Hematopoietic multipotent progenitor cell treated with erythropoietin and hydrocortisone succinate and interleukin-3 and kit ligand, for 17 days (in vitro differentiated cells): ENCODE data around the gene DYNLT4.
A peak's percentile ranks its signal among the peaks of the same experiment; 100 is the strongest.
"Not testable (repeated sequence)": the region's sequence is repeated elsewhere in the genome, so short reads cannot be mapped to it uniquely, and the experiment has no call there.

ENCODE experiments used
- DNase-seq: peaks from one replicate; pipeline ENCODE4 v3.0.0-alpha.2; 2015; ENCODE audit warnings: low spot score

DYNLT4 gene

GRCh38 chr1:44806704-44807363 is at the start of gene DYNLT4:
TSS of gene DYNLT4 (minus strand) at chr1:44807351. CDS start at chr1:44806668, 683 bp downstream.
- no peak for DNase-seq

GRCh38 chr1:44855742-44856141 is 48.6 kb upstream of the DYNLT4 start:
- no peak for DNase-seq

- no peak for DNase-seq
Measured at GRCh38 chr1:44854970-44855369, 47.8 kb upstream of the DYNLT4 start.

- no peak for DNase-seq
Measured at GRCh38 chr1:44853201-44853600, 46.0 kb upstream of the DYNLT4 start.

GRCh38 chr1:44851308-44851707 is 44.2 kb upstream of the DYNLT4 start:
- no peak for DNase-seq

GRCh38 chr1:44849575-44850132 is 42.5 kb upstream of the DYNLT4 start:
- no peak for DNase-seq

- DNase-seq: no peak
Measured at GRCh38 chr1:44848456-44849181, 41.5 kb upstream of the DYNLT4 start.

GRCh38 chr1:44847845-44848244 is 40.7 kb upstream of the DYNLT4 start:
- DNase-seq: no peak

- DNase-seq: no peak
Measured at GRCh38 chr1:44846985-44847384, 39.8 kb upstream of the DYNLT4 start.

GRCh38 chr1:44842862-44843655 is 35.9 kb upstream of the DYNLT4 start, which contains the start of gene PTCH2:
TSS of gene PTCH2 (minus strand) at chr1:44843253. CDS start at chr1:44842932, 321 bp downstream.
- no peak for DNase-seq

- no peak for DNase-seq
Measured at GRCh38 chr1:44842486-44842861, 35.3 kb upstream of the DYNLT4 start.

GRCh38 chr1:44839576-44839975 is 32.4 kb upstream of the DYNLT4 start:
- no peak for DNase-seq

- DNase-seq: not testable (repeated sequence)
Measured at GRCh38 chr1:44838294-44838693, 31.1 kb upstream of the DYNLT4 start.

- peak; percentile 88 for DNase-seq
Measured at GRCh38 chr1:44835738-44836675, 28.9 kb upstream of the DYNLT4 start.

- DNase-seq: peak; percentile 40
Measured at GRCh38 chr1:44834328-44834727, 27.2 kb upstream of the DYNLT4 start.

GRCh38 chr1:44832056-44832705 is 25.0 kb upstream of the DYNLT4 start:
- DNase-seq: peak; percentile 79

GRCh38 chr1:44831516-44831915 is 24.4 kb upstream of the DYNLT4 start:
- peak; percentile 72 for DNase-seq

- peak; percentile 85 for DNase-seq
Measured at GRCh38 chr1:44830900-44831304, 23.8 kb upstream of the DYNLT4 start.

GRCh38 chr1:44829506-44830384 is 22.6 kb upstream of the DYNLT4 start:
- DNase-seq: no peak
